GM23338 (cell line): ENCODE data around the gene MAN1C1. TPM values are rescaled to one million over a fixed set of nuclear protein-coding genes. Genes with fewer than 3 reads are reported as not detected.

Experiments
- ATAC-seq: fragments of 200-7000 bp; cut with Tn5 transposase; 3 replicates; pipeline ENCODE4 v1.9.1; 2020
- DNase-seq: peaks from one replicate; pipeline ENCODE4 v3.0.0-alpha.2; 2015; ENCODE audit warnings: low spot score
- H2AFZ ChIP-seq: fragments of 200-600 bp; sonication (generic); 2 replicates; pipeline ENCODE4 v1.8.0; 2016; ENCODE audit warnings: antibody characterized with exemption, mild to moderate bottlenecking, moderate library complexity
- H3F3A ChIP-seq: fragments of 200-600 bp; sonication (generic); replicated peaks from 2 replicates; pipeline ENCODE4 v1.8.0; 2017; ENCODE audit warnings: antibody characterized with exemption, mixed run types, low read depth
- H3K27ac ChIP-seq: fragments of 200-600 bp; sonication (generic); 2 replicates; pipeline ENCODE4 v1.6.1; 2016; ENCODE audit warnings: low read depth
- H3K27me3 ChIP-seq: fragments of 200-600 bp; sonication (generic); 2 replicates; pipeline ENCODE4 v1.8.0; 2016; ENCODE audit warnings: mild to moderate bottlenecking, mixed run types, moderate library complexity; ENCODE audit not compliant: insufficient read depth
- H3K36me3 ChIP-seq: fragments of 200-600 bp; sonication (generic); 2 replicates; pipeline ENCODE4 v1.8.0; 2016; ENCODE audit warnings: mild to moderate bottlenecking; ENCODE audit not compliant: insufficient read depth
- H3K4me1 ChIP-seq: fragments of 200-600 bp; sonication (generic); 2 replicates; pipeline ENCODE4 v1.8.0; 2016; ENCODE audit warnings: mild to moderate bottlenecking, moderate library complexity; ENCODE audit not compliant: insufficient read depth
- H3K4me2 ChIP-seq: fragments of 200-600 bp; sonication (generic); 2 replicates; pipeline ENCODE4 v1.7.1; 2017; ENCODE audit warnings: mixed run types
- H3K4me3 ChIP-seq: fragments of 200-600 bp; sonication (generic); 2 replicates; pipeline ENCODE4 v1.6.1; 2016; ENCODE audit warnings: mixed run types
- H3K79me2 ChIP-seq: fragments of 200-600 bp; sonication (generic); replicated peaks from 2 replicates; pipeline ENCODE4 v1.8.0; 2017; ENCODE audit warnings: mild to moderate bottlenecking; ENCODE audit not compliant: insufficient read depth
- H3K9me2 ChIP-seq: fragments of 200-600 bp; sonication (generic); 2 replicates; pipeline ENCODE4 v1.8.0; 2017; ENCODE audit not compliant: insufficient read depth
- H4K20me1 ChIP-seq: fragments of 200-600 bp; sonication (generic); replicated peaks from 2 replicates; pipeline ENCODE4 v1.8.0; 2017; ENCODE audit warnings: mild to moderate bottlenecking; ENCODE audit not compliant: insufficient read depth
- H3K27ac Mint-ChIP-seq: 2 replicates; pipeline ENCODE4 v1.8.0; 2020; ENCODE audit warnings: inconsistent platforms, mild to moderate bottlenecking, moderate library complexity, mixed read lengths
- H3K27me3 Mint-ChIP-seq: 3 replicates; pipeline ENCODE4 v1.8.0; 2022; ENCODE audit warnings: low read depth, mild to moderate bottlenecking, moderate library complexity, mixed read lengths, inconsistent platforms; ENCODE audit not compliant: insufficient read depth, poor library complexity
- H3K36me3 Mint-ChIP-seq: 3 replicates; pipeline ENCODE4 v1.8.0; 2021; ENCODE audit warnings: low read depth, mild to moderate bottlenecking, inconsistent platforms, moderate library complexity, mixed read lengths
- H3K4me1 Mint-ChIP-seq: 3 replicates; pipeline ENCODE4 v1.8.0; 2020; ENCODE audit warnings: mild to moderate bottlenecking, inconsistent platforms, mixed read lengths
- H3K4me3 Mint-ChIP-seq: 3 replicates; pipeline ENCODE4 v1.8.0; 2021; ENCODE audit warnings: moderate library complexity, mild to moderate bottlenecking, inconsistent platforms, mixed read lengths
- H3K9me3 Mint-ChIP-seq: 3 replicates; pipeline ENCODE4 v1.8.0; 2020; ENCODE audit warnings: moderate library complexity, mild to moderate bottlenecking, inconsistent platforms, mixed read lengths
- CREB1 ChIP-seq: fragments of 250-450 bp; sonication (Bioruptor Pico); IDR thresholded peaks from 2 replicates; pipeline ENCODE4 v1.5.0; 2020; ENCODE audit warnings: low read depth, mild to moderate bottlenecking, moderate library complexity
- ETS1 ChIP-seq: IDR thresholded peaks from 2 replicates; pipeline ENCODE4 v1.6.1; 2016; ENCODE audit warnings: antibody characterized with exemption
- EZH2 ChIP-seq: fragments of 200-600 bp; sonication (generic); IDR thresholded peaks from one replicate; pipeline ENCODE4 v1.8.0; 2017; ENCODE audit warnings: antibody characterized with exemption, mild to moderate bottlenecking, low read depth; ENCODE audit not compliant: unreplicated experiment
- EZH2phosphoT487 ChIP-seq: fragments of 200-600 bp; sonication (generic); IDR thresholded peaks from one replicate; pipeline ENCODE4 v1.8.1; 2018; ENCODE audit warnings: antibody characterized with exemption; ENCODE audit not compliant: unreplicated experiment
- JUNB ChIP-seq: IDR thresholded peaks from one replicate; pipeline ENCODE4 v1.6.1; 2016; ENCODE audit warnings: antibody characterized with exemption; ENCODE audit not compliant: unreplicated experiment
- NANOG ChIP-seq: IDR thresholded peaks from 2 replicates; pipeline ENCODE4 v1.6.1; 2016; ENCODE audit warnings: antibody characterized with exemption, borderline replicate concordance
- POLR2AphosphoS5 ChIP-seq: IDR thresholded peaks from 2 replicates; pipeline ENCODE4 v1.6.1; 2016; ENCODE audit warnings: antibody characterized with exemption, low read depth
- STAT1 ChIP-seq: IDR thresholded peaks from one replicate; pipeline ENCODE4 v1.6.1; 2016; ENCODE audit warnings: antibody characterized with exemption; ENCODE audit not compliant: unreplicated experiment
- ZNF114 ChIP-seq: fragments of 250-450 bp; sonication (Bioruptor Pico); IDR thresholded peaks from 2 replicates; pipeline ENCODE4 v1.5.0; 2020; ENCODE audit warnings: mild to moderate bottlenecking, moderate library complexity
- polyA plus RNA-seq: library from polyadenylated mRNA; unstranded; fragments of >200 nt; fragmentation: Nextera tagmentation; extraction: Ambion mirVana; gene quantifications from 2 replicates; pipeline ENCODE4 v1.2.1, GENCODE V29; 2016
- total RNA-seq: library from RNA; depleted of rRNA; stranded (reverse); fragments of >200 nt; shearing (Covaris generic); gene quantifications from 2 replicates; pipeline ENCODE4 v1.2.3, GENCODE V29; 2014
- TF ChIP-seq, protein P1 (sequence below): IDR thresholded peaks from one replicate; pipeline ENCODE4 v1.6.1; 2018; ENCODE audit warnings: antibody characterized with exemption; ENCODE audit not compliant: unreplicated experiment
- TF ChIP-seq, protein P2 (sequence below), 2 experiments: fragments of 200-600 bp in 1 of 2; sonication (generic) in 1 of 2; conservative IDR thresholded peaks; 2 replicates each; pipeline versions ENCODE4 v1.5.1 to v1.6.1; 2016 to 2017; ENCODE audit warnings: antibody characterized with exemption in 2 of 2, low read depth in 2 of 2, mild to moderate bottlenecking in 2 of 2, moderate library complexity in 1 of 2

Gene MAN1C1
- total and polyA plus RNA-seq, 2 experiments from 2014 or later = 5.4 to 13.6 TPM

DNA sequence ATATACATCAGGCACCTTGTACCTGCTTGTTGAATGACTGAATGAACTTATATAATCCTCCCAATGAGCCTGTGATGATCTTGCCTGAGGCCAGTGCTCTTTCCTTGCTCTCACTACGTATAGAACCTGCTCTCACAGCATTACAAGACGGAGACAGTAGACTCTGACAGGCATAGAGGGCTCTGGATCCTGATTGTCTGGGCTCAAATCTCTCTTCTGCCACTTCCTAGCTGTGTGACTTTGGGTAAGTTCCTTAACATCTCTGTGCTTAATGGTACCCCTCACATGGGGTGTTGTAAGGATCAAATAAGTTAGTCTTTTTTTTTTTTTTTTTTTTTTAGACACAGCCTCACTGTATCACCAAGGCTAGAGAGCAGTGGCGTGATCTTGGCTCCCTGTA lies 4.2 kb upstream of the MAN1C1 start:
- Mint-ChIP-seq H3K27me3 (peaks cover 4% of the 10 kb centered on the region), H3K4me3 (no peak overlapping the region), H3K4me1 (peaks cover 5% of the 10 kb centered on the region), H3K36me3 (no peaks in the 10 kb centered on the region), H3K27ac (no peak overlapping the region), H3K9me3 (no peaks in the 10 kb centered on the region)
- no peaks in the 10 kb centered on the region for H4K20me1 ChIP-seq
- peaks cover under 1% of the 10 kb centered on the region; the same call in 1 of the 2 replicates for H3K27me3 ChIP-seq
- no peaks in the 10 kb centered on the region for H3F3A ChIP-seq
- H3K9me2 ChIP-seq = no peaks in the 10 kb centered on the region
- H3K36me3 ChIP-seq = no peaks in the 10 kb centered on the region
- DNase-seq (no peak), ATAC-seq (no peak)
- H3K4me3 ChIP-seq = no peak overlapping the region
- H3K27ac ChIP-seq = no peak overlapping the region
- H3K4me1 ChIP-seq = peaks cover 6% of the 10 kb centered on the region
- no peak overlapping the region for H2AFZ ChIP-seq
- TF ChIP-seq NANOG (no peak), EZH2phosphoT487 (no peak), ZNF114 (no peak), EZH2 (no peak)
- H3K4me2 ChIP-seq = no peak overlapping the region
- H3K79me2 ChIP-seq = no peaks in the 10 kb centered on the region

GRCh38 chr1:25613091-25613490 lies 3.5 kb upstream of the MAN1C1 start:
- Histone ChIP-seq H4K20me1 (no peaks in the 10 kb centered on the region), H3K9me2 (no peaks in the 10 kb centered on the region), H3K4me1 (peaks cover 6% of the 10 kb centered on the region), H3K27ac (no peak overlapping the region), H3K79me2 (no peaks in the 10 kb centered on the region), H3K27me3 (peaks cover 7% of the 10 kb centered on the region), H2AFZ (no peak overlapping the region), H3K4me2 (no peak overlapping the region), H3K36me3 (no peaks in the 10 kb centered on the region), H3F3A (no peaks in the 10 kb centered on the region), H3K4me3 (no peak overlapping the region)
- TF ChIP-seq POLR2AphosphoS5 = no peak
- Mint-ChIP-seq H3K27ac (no peak overlapping the region), H3K4me1 (peaks cover 5% of the 10 kb centered on the region), H3K36me3 (no peaks in the 10 kb centered on the region), H3K4me3 (no peak overlapping the region), H3K9me3 (no peaks in the 10 kb centered on the region), H3K27me3 (peaks cover 6% of the 10 kb centered on the region)
- ATAC-seq (no peak), DNase-seq (no peak)

GRCh38 chr1:25614501-25615171 lies 2.0 kb upstream of the MAN1C1 start:
- no peak overlapping the region for H3K4me3 Mint-ChIP-seq
- H3K27ac ChIP-seq = no peak overlapping the region
- no peaks in the 10 kb centered on the region; the same call in 2 of the 3 replicates for H3K36me3 Mint-ChIP-seq
- peaks cover 4% of the 10 kb centered on the region for H3F3A ChIP-seq
- DNase-seq = no peak
- peaks cover 17% of the 10 kb centered on the region for H3K27me3 Mint-ChIP-seq
- no peaks in the 10 kb centered on the region for H3K9me2 ChIP-seq
- H3K4me3 ChIP-seq = no peak overlapping the region
- peaks cover 6% of the 10 kb centered on the region for H4K20me1 ChIP-seq
- H3K27me3 ChIP-seq = peaks cover 16% of the 10 kb centered on the region
- no peak overlapping the region for H3K27ac Mint-ChIP-seq
- H3K4me1 ChIP-seq = peaks cover 20% of the 10 kb centered on the region
- H3K9me3 Mint-ChIP-seq = no peaks in the 10 kb centered on the region
- no peaks in the 10 kb centered on the region for H3K36me3 ChIP-seq
- H3K4me2 ChIP-seq = no peak overlapping the region
- H3K79me2 ChIP-seq = no peaks in the 10 kb centered on the region
- peaks cover 20% of the 10 kb centered on the region for H3K4me1 Mint-ChIP-seq
- ATAC-seq = no peak
- no peak overlapping the region for H2AFZ ChIP-seq
- no peak for TF ChIP-seq CREB1 (CRISPR knock-in tag)
- no peak for TF ChIP-seq STAT1
- no peak for TF ChIP-seq EZH2phosphoT487
- no peak for TF ChIP-seq EZH2
- TF ChIP-seq ETS1 = no peak
- TF ChIP-seq, protein P1, sequence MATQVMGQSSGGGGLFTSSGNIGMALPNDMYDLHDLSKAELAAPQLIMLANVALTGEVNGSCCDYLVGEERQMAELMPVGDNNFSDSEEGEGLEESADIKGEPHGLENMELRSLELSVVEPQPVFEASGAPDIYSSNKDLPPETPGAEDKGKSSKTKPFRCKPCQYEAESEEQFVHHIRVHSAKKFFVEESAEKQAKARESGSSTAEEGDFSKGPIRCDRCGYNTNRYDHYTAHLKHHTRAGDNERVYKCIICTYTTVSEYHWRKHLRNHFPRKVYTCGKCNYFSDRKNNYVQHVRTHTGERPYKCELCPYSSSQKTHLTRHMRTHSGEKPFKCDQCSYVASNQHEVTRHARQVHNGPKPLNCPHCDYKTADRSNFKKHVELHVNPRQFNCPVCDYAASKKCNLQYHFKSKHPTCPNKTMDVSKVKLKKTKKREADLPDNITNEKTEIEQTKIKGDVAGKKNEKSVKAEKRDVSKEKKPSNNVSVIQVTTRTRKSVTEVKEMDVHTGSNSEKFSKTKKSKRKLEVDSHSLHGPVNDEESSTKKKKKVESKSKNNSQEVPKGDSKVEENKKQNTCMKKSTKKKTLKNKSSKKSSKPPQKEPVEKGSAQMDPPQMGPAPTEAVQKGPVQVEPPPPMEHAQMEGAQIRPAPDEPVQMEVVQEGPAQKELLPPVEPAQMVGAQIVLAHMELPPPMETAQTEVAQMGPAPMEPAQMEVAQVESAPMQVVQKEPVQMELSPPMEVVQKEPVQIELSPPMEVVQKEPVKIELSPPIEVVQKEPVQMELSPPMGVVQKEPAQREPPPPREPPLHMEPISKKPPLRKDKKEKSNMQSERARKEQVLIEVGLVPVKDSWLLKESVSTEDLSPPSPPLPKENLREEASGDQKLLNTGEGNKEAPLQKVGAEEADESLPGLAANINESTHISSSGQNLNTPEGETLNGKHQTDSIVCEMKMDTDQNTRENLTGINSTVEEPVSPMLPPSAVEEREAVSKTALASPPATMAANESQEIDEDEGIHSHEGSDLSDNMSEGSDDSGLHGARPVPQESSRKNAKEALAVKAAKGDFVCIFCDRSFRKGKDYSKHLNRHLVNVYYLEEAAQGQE = no peak
- TF ChIP-seq NANOG = no peak
- TF ChIP-seq JUNB = no peak
- TF ChIP-seq, protein P2, sequence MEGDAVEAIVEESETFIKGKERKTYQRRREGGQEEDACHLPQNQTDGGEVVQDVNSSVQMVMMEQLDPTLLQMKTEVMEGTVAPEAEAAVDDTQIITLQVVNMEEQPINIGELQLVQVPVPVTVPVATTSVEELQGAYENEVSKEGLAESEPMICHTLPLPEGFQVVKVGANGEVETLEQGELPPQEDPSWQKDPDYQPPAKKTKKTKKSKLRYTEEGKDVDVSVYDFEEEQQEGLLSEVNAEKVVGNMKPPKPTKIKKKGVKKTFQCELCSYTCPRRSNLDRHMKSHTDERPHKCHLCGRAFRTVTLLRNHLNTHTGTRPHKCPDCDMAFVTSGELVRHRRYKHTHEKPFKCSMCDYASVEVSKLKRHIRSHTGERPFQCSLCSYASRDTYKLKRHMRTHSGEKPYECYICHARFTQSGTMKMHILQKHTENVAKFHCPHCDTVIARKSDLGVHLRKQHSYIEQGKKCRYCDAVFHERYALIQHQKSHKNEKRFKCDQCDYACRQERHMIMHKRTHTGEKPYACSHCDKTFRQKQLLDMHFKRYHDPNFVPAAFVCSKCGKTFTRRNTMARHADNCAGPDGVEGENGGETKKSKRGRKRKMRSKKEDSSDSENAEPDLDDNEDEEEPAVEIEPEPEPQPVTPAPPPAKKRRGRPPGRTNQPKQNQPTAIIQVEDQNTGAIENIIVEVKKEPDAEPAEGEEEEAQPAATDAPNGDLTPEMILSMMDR (conservative IDR thresholded peaks at IDR 0.05; ENCODE audit: low read depth in 2 of 2) = no peak
- no peak for TF ChIP-seq POLR2AphosphoS5
- no peak for TF ChIP-seq ZNF114
